Measurements from ENCODE around the gene CNNM3. TPM values are rescaled to one million over a fixed set of nuclear protein-coding genes. Genes with fewer than 3 reads are reported as not detected.

The CNNM3 gene
- total RNA-seq, 1 donor from 2014 or later: 5.6 TPM

DNA sequence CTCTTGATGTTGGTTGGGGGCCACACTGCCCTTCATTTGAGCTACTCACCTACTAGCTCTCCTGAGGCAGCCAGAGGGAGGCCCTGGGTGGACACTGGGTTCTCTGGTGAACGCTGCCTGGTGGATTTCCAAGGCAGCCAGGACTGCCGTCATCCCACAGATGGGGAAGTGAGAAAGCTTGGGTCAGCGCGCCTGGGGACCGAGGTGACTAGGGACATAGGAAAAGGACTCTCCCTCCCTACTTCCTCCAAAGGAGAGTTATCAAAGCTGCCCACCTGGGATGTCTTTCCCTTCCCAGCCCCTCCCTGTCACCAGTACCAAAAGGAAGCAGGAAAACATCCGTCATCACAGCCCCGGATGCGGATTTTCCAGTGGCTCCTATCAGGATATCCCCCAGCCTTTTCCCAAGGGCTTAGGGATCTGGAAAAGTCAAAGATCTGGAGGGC lies 57.6 kb downstream of the CNNM3 start:
- H3K4me3 Mint-ChIP-seq (ENCODE audit: unreplicated experiment): no peak overlapping the region
- H3K9me3 ChIP-seq (ENCODE audit: insufficient read depth, low read depth, low read length): no peaks in the 10 kb centered on the region
- H3K9ac ChIP-seq (ENCODE audit: low read length): no peak overlapping the region
- no peak for TF ChIP-seq EZH2 (IDR thresholded peaks at IDR 0.05; ENCODE audit: insufficient read depth, low read length)
- TF ChIP-seq, protein P1, sequence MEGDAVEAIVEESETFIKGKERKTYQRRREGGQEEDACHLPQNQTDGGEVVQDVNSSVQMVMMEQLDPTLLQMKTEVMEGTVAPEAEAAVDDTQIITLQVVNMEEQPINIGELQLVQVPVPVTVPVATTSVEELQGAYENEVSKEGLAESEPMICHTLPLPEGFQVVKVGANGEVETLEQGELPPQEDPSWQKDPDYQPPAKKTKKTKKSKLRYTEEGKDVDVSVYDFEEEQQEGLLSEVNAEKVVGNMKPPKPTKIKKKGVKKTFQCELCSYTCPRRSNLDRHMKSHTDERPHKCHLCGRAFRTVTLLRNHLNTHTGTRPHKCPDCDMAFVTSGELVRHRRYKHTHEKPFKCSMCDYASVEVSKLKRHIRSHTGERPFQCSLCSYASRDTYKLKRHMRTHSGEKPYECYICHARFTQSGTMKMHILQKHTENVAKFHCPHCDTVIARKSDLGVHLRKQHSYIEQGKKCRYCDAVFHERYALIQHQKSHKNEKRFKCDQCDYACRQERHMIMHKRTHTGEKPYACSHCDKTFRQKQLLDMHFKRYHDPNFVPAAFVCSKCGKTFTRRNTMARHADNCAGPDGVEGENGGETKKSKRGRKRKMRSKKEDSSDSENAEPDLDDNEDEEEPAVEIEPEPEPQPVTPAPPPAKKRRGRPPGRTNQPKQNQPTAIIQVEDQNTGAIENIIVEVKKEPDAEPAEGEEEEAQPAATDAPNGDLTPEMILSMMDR (IDR thresholded peaks at IDR 0.05; ENCODE audit: insufficient read depth, low read depth, low read length): no peak
- H4K20me1 ChIP-seq (ENCODE audit: insufficient read depth, low read length): no peaks in the 10 kb centered on the region
- H3K27me3 ChIP-seq (ENCODE audit: insufficient read depth, low read length): no peaks in the 10 kb centered on the region
- peaks cover 2% of the 10 kb centered on the region for H3K79me2 ChIP-seq (ENCODE audit: insufficient read depth, low read length)
- no peak overlapping the region for H3K4me3 ChIP-seq (ENCODE audit: insufficient read depth, low read depth, low read length)
- H3K4me1 Mint-ChIP-seq (ENCODE audit: low read depth, unreplicated experiment): peaks cover 22% of the 10 kb centered on the region
- FAIRE-seq (no peak), DNase-seq (ENCODE audit: low read depth) (no peak)
- H3K27ac ChIP-seq (ENCODE audit: low read depth, low read length): no peak overlapping the region
- H3K36me3 Mint-ChIP-seq (ENCODE audit: low read depth, unreplicated experiment): no peaks in the 10 kb centered on the region
- no peak overlapping the region for H3K27ac Mint-ChIP-seq (ENCODE audit: unreplicated experiment)
- peaks cover 11% of the 10 kb centered on the region for H3K4me1 ChIP-seq (ENCODE audit: insufficient read depth, low read length)
- H2AFZ ChIP-seq (ENCODE audit: low read depth, low read length): no peak overlapping the region
- H3K9me3 Mint-ChIP-seq (ENCODE audit: unreplicated experiment): no peaks in the 10 kb centered on the region
- no peaks in the 10 kb centered on the region for H3K36me3 ChIP-seq (ENCODE audit: insufficient read depth, low read length)
- H3K4me2 ChIP-seq (ENCODE audit: low read length): no peak overlapping the region
- peaks cover 4% of the 10 kb centered on the region for H3K27me3 Mint-ChIP-seq (ENCODE audit: low read depth, unreplicated experiment)

- Mint-ChIP-seq H3K4me1 (ENCODE audit: low read depth, unreplicated experiment) (peaks cover 22% of the 10 kb centered on the region), H3K27ac (ENCODE audit: unreplicated experiment) (peak overlapping the region; percentile 77), H3K9me3 (ENCODE audit: unreplicated experiment) (no peaks in the 10 kb centered on the region), H3K27me3 (ENCODE audit: low read depth, unreplicated experiment) (peaks cover 4% of the 10 kb centered on the region), H3K36me3 (ENCODE audit: low read depth, unreplicated experiment) (no peaks in the 10 kb centered on the region), H3K4me3 (ENCODE audit: unreplicated experiment) (no peak overlapping the region)
- FAIRE-seq: no peak
- Histone ChIP-seq H3K79me2 (ENCODE audit: insufficient read depth, low read length) (no peaks in the 10 kb centered on the region), H3K9ac (ENCODE audit: low read length) (no peak overlapping the region), H3K36me3 (ENCODE audit: insufficient read depth, low read length) (no peaks in the 10 kb centered on the region), H3K4me1 (ENCODE audit: insufficient read depth, low read length) (peaks cover 11% of the 10 kb centered on the region), H3K27me3 (ENCODE audit: insufficient read depth, low read length) (no peaks in the 10 kb centered on the region), H3K4me2 (ENCODE audit: low read length) (no peak overlapping the region), H3K27ac (ENCODE audit: low read depth, low read length) (no peak overlapping the region), H4K20me1 (ENCODE audit: insufficient read depth, low read length) (no peaks in the 10 kb centered on the region), H3K4me3 (ENCODE audit: insufficient read depth, low read depth, low read length) (no peak overlapping the region), H2AFZ (ENCODE audit: low read depth, low read length) (no peak overlapping the region), H3K9me3 (ENCODE audit: insufficient read depth, low read depth, low read length) (no peaks in the 10 kb centered on the region)
- no peak for DNase-seq (ENCODE audit: low read depth)
- TF ChIP-seq EZH2 (IDR thresholded peaks at IDR 0.05; ENCODE audit: insufficient read depth, low read length): no peak
- TF ChIP-seq, protein P1 (IDR thresholded peaks at IDR 0.05; ENCODE audit: insufficient read depth, low read depth, low read length): no peak
Measured at GRCh38 chr2:96874198-96874831, 58.2 kb downstream of the CNNM3 start.

Data from astrocyte (in vitro differentiated cells and primary cell).